SK-N-SH (cell line): Measurements from ENCODE around the gene GJE1.

Source experiments
- CTCF ChIP-seq: fragments of 200-600 bp; sonication (generic); IDR thresholded peaks from 2 replicates; pipeline ENCODE4 v1.6.1; 2017; ENCODE audit warnings: antibody characterized with exemption, mild to moderate bottlenecking, moderate library complexity
- SIN3A ChIP-seq: IDR thresholded peaks from 2 replicates; pipeline ENCODE4 v1.6.1; 2012; ENCODE audit warnings: low read depth, mild to moderate bottlenecking, low read length, moderate library complexity, borderline replicate concordance
- TAF1 ChIP-seq: IDR thresholded peaks from 2 replicates; pipeline ENCODE4 v1.6.1; 2012; ENCODE audit warnings: low read depth, mild to moderate bottlenecking, low read length, moderate library complexity, borderline replicate concordance
- YY1 ChIP-seq: IDR thresholded peaks from 2 replicates; pipeline ENCODE4 v1.4.0; 2012; ENCODE audit warnings: low read depth, mild to moderate bottlenecking

GRCh38 chr6:142178129-142178528 lies 45.4 kb downstream of the GJE1 start:
- no peak for TF ChIP-seq CTCF
- TF ChIP-seq SIN3A, result no peak
- TF ChIP-seq YY1, result no peak
- no peak for TF ChIP-seq TAF1
